A673 (cell line): ENCODE measurements around the gene PHYHD1. TPM values are rescaled to one million over a fixed set of nuclear protein-coding genes. Genes with fewer than 3 reads are reported as not detected.
A peak's percentile ranks its signal among the peaks of the same experiment; 100 is the strongest.

Experiments used
- BruUV-seq: library from RNA; stranded (reverse); fragments of 400-500 nt; replicated peaks from 2 replicates; lab custom pipeline; 2021; lab: Mats Ljungman, UMichigan
- CTCF ChIA-PET: fragments of 300-600 bp; sonication (Branson Sonifier 250); formaldehyde crosslinking; loops from one replicate; lab custom pipeline; 2022; ENCODE audit warnings: antibody characterized with exemption; lab: Charles Lee
- POLR2A ChIA-PET: fragments of 300-600 bp; sonication (Branson Sonifier 250); formaldehyde crosslinking; loops from one replicate; lab custom pipeline; 2022; ENCODE audit warnings: antibody characterized with exemption; ENCODE audit not compliant: low non-redundant PET; lab: Charles Lee
- DNase-seq: peaks from one replicate; pipeline ENCODE4 v3.0.0-alpha.2; 2015; ENCODE audit warnings: low spot score
- H3K27ac ChIP-seq: fragments of 200-600 bp; sonication (generic); 2 replicates; pipeline ENCODE4 v1.5.1; 2016; ENCODE audit warnings: mixed run types, low read depth, mild to moderate bottlenecking, mixed read lengths, antibody characterized with exemption, low read length; ENCODE audit not compliant: poor library complexity, severe bottlenecking
- H3K27me3 ChIP-seq: fragments of 200-600 bp; sonication (generic); replicated peaks from 2 replicates; pipeline ENCODE4 v1.6.1; 2017; ENCODE audit warnings: mixed run types, low read depth, mild to moderate bottlenecking, mixed read lengths, antibody characterized with exemption, low read length; ENCODE audit not compliant: insufficient read depth, poor library complexity
- H3K36me3 ChIP-seq: fragments of 200-600 bp; sonication (generic); 2 replicates; pipeline ENCODE4 v1.6.1; 2016; ENCODE audit warnings: mixed run types, mild to moderate bottlenecking, mixed read lengths, antibody characterized with exemption, low read length; ENCODE audit not compliant: insufficient read depth, poor library complexity, severe bottlenecking
- H3K4me1 ChIP-seq: fragments of 200-600 bp; sonication (generic); 2 replicates; pipeline ENCODE4 v1.6.1; 2017; ENCODE audit warnings: mixed run types, mild to moderate bottlenecking, mixed read lengths, antibody characterized with exemption, low read length; ENCODE audit not compliant: insufficient read depth, poor library complexity, severe bottlenecking
- H3K4me3 ChIP-seq: fragments of 200-600 bp; sonication (generic); 2 replicates; pipeline ENCODE4 v1.5.1; 2016; ENCODE audit warnings: low read depth, mixed run types, mild to moderate bottlenecking, mixed read lengths, low read length; ENCODE audit not compliant: poor library complexity, severe bottlenecking
- H3K9me3 ChIP-seq: fragments of 200-600 bp; sonication (generic); 2 replicates; pipeline ENCODE4 v1.6.1; 2016; ENCODE audit warnings: mixed run types, low read depth, mild to moderate bottlenecking, mixed read lengths, antibody characterized with exemption, low read length; ENCODE audit not compliant: poor library complexity, severe bottlenecking
- EZH2 ChIP-seq: fragments of 200-600 bp; sonication (generic); IDR thresholded peaks from 2 replicates; pipeline ENCODE4 v1.6.1; 2017; ENCODE audit warnings: borderline replicate concordance, low read depth, mild to moderate bottlenecking, mixed read lengths, antibody characterized with exemption, low read length; ENCODE audit not compliant: poor library complexity, severe bottlenecking
- intact Hi-C: fragments of 100-400 bp; cut with micrococcal nuclease; formaldehyde crosslinking; loops from one replicate; pipeline ENCODE4 v1.10.0; 2022; ENCODE audit not compliant: unreplicated experiment
- total RNA-seq: library from RNA; stranded (reverse); gene quantifications from 2 replicates; pipeline ENCODE4 v1.2.3, GENCODE V29; 2021
- TF ChIP-seq, protein P1 (sequence below): fragments of 300-800, 200-600 bp; sonication (generic); conservative IDR thresholded peaks from 2 replicates; pipeline ENCODE4 v1.5.1; 2017; ENCODE audit warnings: low read depth, mild to moderate bottlenecking, antibody characterized with exemption, low read length, moderate library complexity, mixed read lengths

The PHYHD1 gene
- total RNA-seq, 1 experiment from 2014 or later, result 6.3 TPM

DNA sequence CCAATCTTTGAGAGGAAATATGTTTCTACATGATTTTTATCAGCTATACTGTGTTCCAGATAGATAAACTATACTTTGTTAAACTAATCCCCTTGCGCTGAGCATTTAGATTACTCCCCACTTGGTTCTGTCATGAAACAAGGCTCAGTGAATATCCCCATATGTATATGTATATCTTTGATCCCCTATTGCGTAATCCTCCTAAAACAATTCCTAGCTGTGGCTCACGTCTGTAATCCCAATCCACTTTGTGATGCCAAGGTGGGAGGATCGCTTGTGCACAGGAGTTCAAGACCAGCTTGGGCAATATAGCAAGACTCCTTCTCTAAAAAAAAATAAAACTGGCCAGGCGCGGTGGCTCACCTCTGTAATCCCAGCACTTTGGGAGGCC lies 2.7 kb downstream of the PHYHD1 start:
- intact Hi-C loops, result loop anchor here (5.0 kb wide), 1 partner anchor 41 kb away; the partner anchor contains the start of genes KYAT1 and LRRC8A
- Histone ChIP-seq H3K4me3 (no peak overlapping the region), H3K27me3 (no peaks in the 10 kb centered on the region), H3K9me3 (no peaks in the 10 kb centered on the region), H3K27ac (no peak overlapping the region), H3K36me3 (no peaks in the 10 kb centered on the region), H3K4me1 (peaks cover 33% of the 10 kb centered on the region)
- CTCF ChIA-PET, result no interaction called here
- TSS peak; percentile 33 for BruUV-seq
- TF ChIP-seq EZH2, result no peak
- TF ChIP-seq, protein P1, sequence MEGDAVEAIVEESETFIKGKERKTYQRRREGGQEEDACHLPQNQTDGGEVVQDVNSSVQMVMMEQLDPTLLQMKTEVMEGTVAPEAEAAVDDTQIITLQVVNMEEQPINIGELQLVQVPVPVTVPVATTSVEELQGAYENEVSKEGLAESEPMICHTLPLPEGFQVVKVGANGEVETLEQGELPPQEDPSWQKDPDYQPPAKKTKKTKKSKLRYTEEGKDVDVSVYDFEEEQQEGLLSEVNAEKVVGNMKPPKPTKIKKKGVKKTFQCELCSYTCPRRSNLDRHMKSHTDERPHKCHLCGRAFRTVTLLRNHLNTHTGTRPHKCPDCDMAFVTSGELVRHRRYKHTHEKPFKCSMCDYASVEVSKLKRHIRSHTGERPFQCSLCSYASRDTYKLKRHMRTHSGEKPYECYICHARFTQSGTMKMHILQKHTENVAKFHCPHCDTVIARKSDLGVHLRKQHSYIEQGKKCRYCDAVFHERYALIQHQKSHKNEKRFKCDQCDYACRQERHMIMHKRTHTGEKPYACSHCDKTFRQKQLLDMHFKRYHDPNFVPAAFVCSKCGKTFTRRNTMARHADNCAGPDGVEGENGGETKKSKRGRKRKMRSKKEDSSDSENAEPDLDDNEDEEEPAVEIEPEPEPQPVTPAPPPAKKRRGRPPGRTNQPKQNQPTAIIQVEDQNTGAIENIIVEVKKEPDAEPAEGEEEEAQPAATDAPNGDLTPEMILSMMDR, result no peak
- POLR2A ChIA-PET, result no interaction called here
- DNase-seq, result no peak

DNA sequence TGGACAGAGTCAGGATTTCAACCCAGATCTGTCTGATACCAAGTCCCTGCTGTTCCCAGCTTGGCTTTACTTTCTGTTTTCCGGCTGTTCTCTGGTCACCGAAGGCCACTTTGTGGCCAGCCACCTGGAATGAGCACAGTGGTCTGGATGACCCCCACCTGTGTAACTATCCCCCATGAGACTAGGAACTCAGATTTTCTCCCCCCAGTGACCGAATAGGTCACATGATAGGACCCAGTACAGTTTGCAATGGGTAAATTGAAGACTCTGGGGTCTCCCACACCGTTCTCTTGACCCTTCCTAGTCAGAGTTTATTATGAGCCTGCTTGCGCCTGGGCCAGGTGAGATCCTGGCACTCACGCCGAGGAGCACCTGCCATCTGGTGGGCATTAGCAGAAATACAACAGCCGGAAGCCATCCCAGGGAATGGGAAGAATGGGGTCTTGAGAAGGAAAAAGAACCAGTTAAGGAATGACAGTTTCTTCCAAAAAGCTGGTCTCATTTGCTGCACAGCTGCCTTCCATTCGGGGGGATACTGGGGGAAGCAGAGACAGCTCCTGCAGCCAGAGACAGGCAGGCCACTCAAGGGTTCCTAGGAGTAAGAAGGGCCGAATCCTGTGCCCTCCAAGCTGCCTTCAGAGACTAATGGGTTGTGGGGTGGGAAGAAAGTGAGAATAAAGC lies 7.1 kb downstream of the PHYHD1 start:
- CTCF ChIA-PET, result interaction anchor here (0.7 to 1.1 kb wide), 4 partner anchors 50 to 110 kb away, joined by 3 to 8 read pairs (median 4); partner anchors contain the start of gene ENDOG
- Histone ChIP-seq H3K27ac (no peak overlapping the region), H3K27me3 (no peaks in the 10 kb centered on the region), H3K9me3 (no peaks in the 10 kb centered on the region), H3K4me1 (peaks cover 2% of the 10 kb centered on the region), H3K36me3 (no peaks in the 10 kb centered on the region), H3K4me3 (no peak overlapping the region)
- BruUV-seq, result no TSS peak
- intact Hi-C loops, result loop anchor here (1.0 to 5.0 kb wide), 3 partner anchors 65 to 196 kb away; no protein-coding TSS in a partner anchor
- POLR2A ChIA-PET, result interaction anchor here (0.7 kb wide), 1 partner anchor 94 kb away, joined by 4 read pairs; no protein-coding TSS in a partner anchor
- TF ChIP-seq EZH2, result no peak
- TF ChIP-seq, protein P1, result peak; percentile 92
- DNase-seq, result peak; percentile 66

DNA sequence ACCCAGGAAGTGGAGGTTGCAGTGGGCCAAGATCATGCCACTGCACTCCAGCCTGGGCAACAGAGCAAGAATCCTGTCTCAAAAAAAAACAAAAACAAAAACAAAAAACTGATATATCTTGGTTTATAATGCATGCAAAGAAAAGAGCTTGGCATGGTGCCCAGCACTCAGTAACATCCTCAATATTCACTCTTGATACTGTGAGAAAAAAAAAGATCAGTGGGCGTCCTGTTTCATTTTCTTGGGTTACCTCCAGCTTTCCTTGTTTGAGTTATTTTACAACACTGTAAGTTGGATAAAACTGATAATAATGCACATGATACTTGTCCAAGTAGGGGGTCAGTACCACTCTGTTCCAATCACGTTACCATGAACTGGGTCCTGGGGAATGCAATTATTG lies 7.8 kb downstream of the PHYHD1 start:
- H3K9me3 ChIP-seq, result no peaks in the 10 kb centered on the region
- H3K4me3 ChIP-seq, result no peak overlapping the region
- no peaks in the 10 kb centered on the region for H3K27me3 ChIP-seq
- H3K4me1 ChIP-seq, result no peaks in the 10 kb centered on the region
- intact Hi-C loops, result loop anchor here (1.0 to 5.0 kb wide), 3 partner anchors 65 to 196 kb away; no protein-coding TSS in a partner anchor
- no peaks in the 10 kb centered on the region for H3K36me3 ChIP-seq
- DNase-seq, result no peak
- TF ChIP-seq, protein P1, result no peak
- TF ChIP-seq EZH2, result no peak
- no peak overlapping the region for H3K27ac ChIP-seq
- ChIA-PET POLR2A (interaction anchor here (0.7 kb wide), 1 partner anchor 93 kb away, joined by 3 read pairs; no protein-coding TSS in a partner anchor), CTCF (interaction anchor here (0.6 to 1.1 kb wide), 3 partner anchors 50 to 68 kb away, joined by 3 to 8 read pairs (median 5); no protein-coding TSS in a partner anchor)
- no TSS peak for BruUV-seq
